Hepatocyte (in vitro differentiated cells): ENCODE measurements around the gene HECTD2. TPM values are rescaled to one million over a fixed set of nuclear protein-coding genes. Genes with fewer than 3 reads are reported as not detected.

Source experiments
- DNase-seq: peaks from one replicate; pipeline ENCODE4 v3.0.0-alpha.2; 2016; ENCODE audit warnings: low spot score
- H2AFZ ChIP-seq: fragments of 200-600 bp; sonication (generic); 2 replicates; pipeline ENCODE4 v1.6.0; 2016; ENCODE audit warnings: antibody characterized with exemption, mild to moderate bottlenecking
- H3K27ac ChIP-seq: fragments of 200-600 bp; sonication (generic); 2 replicates; pipeline ENCODE4 v1.5.1; 2016; ENCODE audit warnings: mild to moderate bottlenecking
- H3K27me3 ChIP-seq: fragments of 200-600 bp; sonication (generic); 2 replicates; pipeline ENCODE4 v1.6.1; 2016
- H3K36me3 ChIP-seq: fragments of 200-600 bp; sonication (generic); replicated peaks from 2 replicates; pipeline ENCODE4 v1.5.1; 2016; ENCODE audit warnings: low read depth; ENCODE audit not compliant: insufficient read depth
- H3K4me1 ChIP-seq: fragments of 200-600 bp; sonication (generic); 2 replicates; pipeline ENCODE4 v1.5.1; 2016; ENCODE audit warnings: mild to moderate bottlenecking, moderate library complexity; ENCODE audit not compliant: insufficient read depth
- H3K4me2 ChIP-seq: fragments of 200-600 bp; sonication (generic); 2 replicates; pipeline ENCODE4 v1.6.0; 2016
- H3K4me3 ChIP-seq: fragments of 200-600 bp; sonication (generic); 2 replicates; pipeline ENCODE4 v1.5.1; 2016; ENCODE audit warnings: mild to moderate bottlenecking
- H3K79me2 ChIP-seq: fragments of 200-600 bp; sonication (generic); 2 replicates; pipeline ENCODE4 v1.6.0; 2017; ENCODE audit warnings: mild to moderate bottlenecking
- H3K9me2 ChIP-seq: fragments of 200-600 bp; sonication (generic); replicated peaks from 2 replicates; pipeline ENCODE4 v1.6.0; 2017; ENCODE audit warnings: mild to moderate bottlenecking; ENCODE audit not compliant: insufficient read depth
- H3K9me3 ChIP-seq: fragments of 200-600 bp; sonication (generic); 2 replicates; pipeline ENCODE4 v1.5.1; 2016; ENCODE audit warnings: low read depth, mild to moderate bottlenecking
- H4K20me1 ChIP-seq: fragments of 200-600 bp; sonication (generic); 2 replicates; pipeline ENCODE4 v1.6.0; 2016; ENCODE audit warnings: mild to moderate bottlenecking; ENCODE audit not compliant: insufficient read depth, poor library complexity, severe bottlenecking
- EZH2 ChIP-seq: fragments of 200-600 bp; sonication (generic); IDR thresholded peaks from 2 replicates; pipeline ENCODE4 v1.6.1; 2016; ENCODE audit warnings: antibody characterized with exemption, mild to moderate bottlenecking, borderline replicate concordance
- EZH2phosphoT487 ChIP-seq: fragments of 200-600 bp; sonication (generic); IDR thresholded peaks from one replicate; pipeline ENCODE4 v1.6.1; 2018; ENCODE audit warnings: antibody characterized with exemption, mild to moderate bottlenecking, low read depth, moderate library complexity; ENCODE audit not compliant: unreplicated experiment, severe bottlenecking
- WGBS: methylation state at CpG from one replicate; pipeline ENCODE4 v1.1.6; 2016; ENCODE audit warnings: low lambda C conversion rate; ENCODE audit errors: missing lambda C conversion rate; 5-methylcytosine and 5-hydroxymethylcytosine counted together
- polyA plus RNA-seq: library from polyadenylated mRNA; unstranded; fragments of >200 nt; fragmentation: Nextera tagmentation; extraction: Ambion mirVana; gene quantifications from 2 replicates; pipeline ENCODE4 v1.2.1, GENCODE V29; 2016
- total RNA-seq: library from RNA; depleted of rRNA; stranded (reverse); fragments of >200 nt; gene quantifications from 2 replicates; pipeline ENCODE4 v1.2.3, GENCODE V29; 2014
- TF ChIP-seq, protein P1 (sequence below): fragments of 200-600 bp; sonication (generic); IDR thresholded peaks from 2 replicates; pipeline ENCODE4 v1.5.1; 2016; ENCODE audit warnings: antibody characterized with exemption, mild to moderate bottlenecking; ENCODE audit not compliant: poor library complexity

The HECTD2 gene
- total and polyA plus RNA-seq, 2 experiments from 2014 or later = 9.0 to 25.0 TPM

DNA sequence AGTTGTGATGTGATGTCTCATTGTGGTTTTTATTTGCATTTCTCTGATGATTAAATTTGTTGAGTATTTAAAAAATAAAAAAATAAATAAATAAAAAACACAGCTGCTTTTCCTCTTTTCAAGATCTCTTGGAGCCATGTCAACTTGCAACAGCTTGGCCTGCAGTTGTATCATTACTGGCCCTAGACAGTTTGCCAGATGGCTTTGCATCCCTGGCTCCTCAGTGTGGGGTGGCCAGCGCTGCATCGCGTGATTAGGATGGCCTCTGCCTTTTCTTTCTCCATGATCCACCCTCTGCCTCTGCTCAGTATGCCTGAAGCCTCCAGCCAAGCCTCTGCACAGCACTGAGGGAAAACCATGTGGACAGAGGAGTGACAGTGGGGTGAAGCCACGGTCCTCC lies 126.0 kb downstream of the HECTD2 start:
- Histone ChIP-seq H3K4me3 (no peak overlapping the region), H3K27me3 (no peaks in the 10 kb centered on the region), H3K9me3 (no peaks in the 10 kb centered on the region), H3K79me2 (no peaks in the 10 kb centered on the region), H3K27ac (no peak overlapping the region), H4K20me1 (no peaks in the 10 kb centered on the region), H2AFZ (no peak overlapping the region), H3K9me2 (no peaks in the 10 kb centered on the region), H3K4me2 (no peak overlapping the region), H3K36me3 (no peaks in the 10 kb centered on the region), H3K4me1 (no peaks in the 10 kb centered on the region)
- no peak for DNase-seq
- 97% methylated on average over 4 of the region's 4 CpGs for WGBS
- TF ChIP-seq EZH2phosphoT487 (no peak), EZH2 (no peak)
- TF ChIP-seq, protein P1, sequence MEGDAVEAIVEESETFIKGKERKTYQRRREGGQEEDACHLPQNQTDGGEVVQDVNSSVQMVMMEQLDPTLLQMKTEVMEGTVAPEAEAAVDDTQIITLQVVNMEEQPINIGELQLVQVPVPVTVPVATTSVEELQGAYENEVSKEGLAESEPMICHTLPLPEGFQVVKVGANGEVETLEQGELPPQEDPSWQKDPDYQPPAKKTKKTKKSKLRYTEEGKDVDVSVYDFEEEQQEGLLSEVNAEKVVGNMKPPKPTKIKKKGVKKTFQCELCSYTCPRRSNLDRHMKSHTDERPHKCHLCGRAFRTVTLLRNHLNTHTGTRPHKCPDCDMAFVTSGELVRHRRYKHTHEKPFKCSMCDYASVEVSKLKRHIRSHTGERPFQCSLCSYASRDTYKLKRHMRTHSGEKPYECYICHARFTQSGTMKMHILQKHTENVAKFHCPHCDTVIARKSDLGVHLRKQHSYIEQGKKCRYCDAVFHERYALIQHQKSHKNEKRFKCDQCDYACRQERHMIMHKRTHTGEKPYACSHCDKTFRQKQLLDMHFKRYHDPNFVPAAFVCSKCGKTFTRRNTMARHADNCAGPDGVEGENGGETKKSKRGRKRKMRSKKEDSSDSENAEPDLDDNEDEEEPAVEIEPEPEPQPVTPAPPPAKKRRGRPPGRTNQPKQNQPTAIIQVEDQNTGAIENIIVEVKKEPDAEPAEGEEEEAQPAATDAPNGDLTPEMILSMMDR = no peak

DNA sequence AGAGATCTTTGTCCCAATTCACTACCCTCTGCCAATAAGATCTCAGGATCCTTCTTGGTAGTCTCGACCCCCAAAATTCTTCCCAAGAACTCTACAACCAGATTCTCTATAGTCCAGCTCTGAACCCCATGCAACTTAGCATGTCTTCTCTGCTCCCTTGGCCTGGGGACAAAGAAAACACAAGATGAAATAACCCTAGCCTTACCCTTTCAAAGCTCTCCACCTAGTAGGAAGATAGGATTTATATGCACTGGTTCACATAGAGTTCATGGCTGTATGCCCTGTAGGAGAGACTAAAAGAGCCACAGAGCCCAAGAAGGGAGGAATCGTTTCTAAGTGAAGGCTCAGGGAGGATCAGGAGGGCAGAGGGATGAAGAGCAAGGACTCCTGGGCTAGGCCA lies 126.6 kb downstream of the HECTD2 start:
- Histone ChIP-seq H3K4me2 (no peak overlapping the region), H3K4me3 (no peak overlapping the region), H3K27ac (no peak overlapping the region), H3K36me3 (no peaks in the 10 kb centered on the region), H3K9me3 (no peaks in the 10 kb centered on the region), H3K4me1 (no peaks in the 10 kb centered on the region), H4K20me1 (no peaks in the 10 kb centered on the region), H3K27me3 (no peaks in the 10 kb centered on the region), H2AFZ (no peak overlapping the region), H3K9me2 (no peaks in the 10 kb centered on the region), H3K79me2 (no peaks in the 10 kb centered on the region)
- TF ChIP-seq EZH2phosphoT487 = no peak
- no peak for TF ChIP-seq EZH2
- TF ChIP-seq, protein P1 = no peak
- no peak for DNase-seq
- WGBS = 77% methylated on average over 2 of the region's 2 CpGs

DNA sequence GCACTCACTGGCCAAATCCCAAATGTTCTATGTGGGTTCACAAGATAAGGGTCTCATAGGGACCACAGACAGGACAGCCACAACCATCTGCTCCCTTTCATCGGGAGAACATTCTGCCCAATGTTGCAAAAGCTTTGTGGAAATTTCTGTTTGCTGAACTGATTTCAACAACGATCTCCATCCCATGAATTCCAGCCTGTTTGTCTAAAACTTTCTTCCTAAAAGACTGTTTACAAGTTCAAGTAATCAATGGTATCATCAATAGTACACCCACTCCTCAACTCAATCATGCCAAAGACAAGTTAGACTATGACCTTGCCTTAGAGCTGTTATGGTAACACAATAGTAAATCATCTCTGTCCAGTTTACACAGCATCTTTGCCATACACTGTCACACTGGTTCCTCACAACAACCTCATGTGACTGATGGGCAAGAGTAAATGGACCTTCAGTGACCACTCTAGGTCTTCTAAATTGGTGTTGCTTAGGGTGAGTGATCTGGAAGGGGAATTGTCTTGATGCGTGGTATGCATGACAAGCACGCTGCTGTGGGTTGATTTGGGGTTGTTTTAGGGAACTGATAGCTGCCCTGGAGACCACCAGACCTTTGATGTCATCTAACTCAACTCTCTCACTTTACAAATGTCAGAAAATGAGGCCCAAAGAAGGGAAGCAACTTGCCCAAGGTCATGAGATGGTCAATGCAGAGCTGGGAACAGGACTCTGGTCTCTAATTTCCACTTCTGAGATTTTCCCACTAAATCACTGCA lies 127.7 kb downstream of the HECTD2 start:
- no peak for TF ChIP-seq EZH2phosphoT487
- no peak for TF ChIP-seq EZH2
- TF ChIP-seq, protein P1 = no peak
- 85% methylated on average over 4 of the region's 4 CpGs for WGBS

More for the DNA sequence above, 127.7 kb downstream of the HECTD2 start:
- H3K4me2 ChIP-seq = no peak overlapping the region
- H2AFZ ChIP-seq = no peak overlapping the region
- H3K9me2 ChIP-seq = no peaks in the 10 kb centered on the region
- H4K20me1 ChIP-seq = no peaks in the 10 kb centered on the region
- H3K36me3 ChIP-seq = no peaks in the 10 kb centered on the region
- H3K4me3 ChIP-seq = no peak overlapping the region
- no peaks in the 10 kb centered on the region for H3K27me3 ChIP-seq
- no peaks in the 10 kb centered on the region for H3K79me2 ChIP-seq
- no peaks in the 10 kb centered on the region for H3K9me3 ChIP-seq
- no peaks in the 10 kb centered on the region for H3K4me1 ChIP-seq
- no peak for DNase-seq
- H3K27ac ChIP-seq = no peak overlapping the region
